OCI-LY1 (cell line): ENCODE measurements around the gene PRXL2A.
"Not testable (repeated sequence)": the region's sequence is repeated elsewhere in the genome, so short reads cannot be mapped to it uniquely, and the experiment has no call there.

Source experiments
- H2AFZ ChIP-seq: fragments of 200-600 bp; sonication (generic), shearing (Covaris generic); 2 replicates; pipeline ENCODE4 v1.6.0; 2014; ENCODE audit warnings: antibody characterized with exemption, mild to moderate bottlenecking, low read length
- H3F3A ChIP-seq: fragments of 200-600 bp; sonication (generic), shearing (Covaris generic); 2 replicates; pipeline ENCODE4 v1.6.0; 2014; ENCODE audit warnings: mild to moderate bottlenecking, antibody characterized with exemption, low read length, moderate library complexity; ENCODE audit not compliant: insufficient read depth
- H3K27ac ChIP-seq: fragments of 200-600 bp; sonication (generic); 2 replicates; pipeline ENCODE4 v1.5.1; 2014; ENCODE audit warnings: low read length, mixed run types, mild to moderate bottlenecking, low read depth; ENCODE audit not compliant: poor library complexity, severe bottlenecking
- H3K27me3 ChIP-seq: fragments of 200-600 bp; sonication (generic); 2 replicates; pipeline ENCODE4 v1.6.0; 2014; ENCODE audit warnings: antibody characterized with exemption, mild to moderate bottlenecking, low read length, moderate library complexity; ENCODE audit not compliant: insufficient read depth
- H3K36me3 ChIP-seq: fragments of 200-600 bp; sonication (generic); 2 replicates; pipeline ENCODE4 v1.6.1; 2014; ENCODE audit warnings: mild to moderate bottlenecking, antibody characterized with exemption, low read length, moderate library complexity, mixed read lengths; ENCODE audit not compliant: insufficient read depth
- H3K4me1 ChIP-seq: fragments of 200-600 bp; sonication (generic); 2 replicates; pipeline ENCODE4 v1.5.1; 2014; ENCODE audit warnings: mild to moderate bottlenecking, low read length, moderate library complexity; ENCODE audit not compliant: insufficient read depth, severe bottlenecking
- H3K4me2 ChIP-seq: fragments of 200-600 bp; sonication (generic), shearing (Covaris generic); 2 replicates; pipeline ENCODE4 v1.6.1; 2014; ENCODE audit warnings: low read length
- H3K4me3 ChIP-seq: fragments of 200-600 bp; sonication (generic); 2 replicates; pipeline ENCODE4 v1.5.1; 2014; ENCODE audit warnings: low read length, low read depth, mild to moderate bottlenecking, mixed read lengths; ENCODE audit not compliant: poor library complexity, severe bottlenecking
- H3K79me2 ChIP-seq: fragments of 200-600 bp; shearing (Covaris generic); 2 replicates; pipeline ENCODE4 v1.6.1; 2016; ENCODE audit warnings: mixed run types, low read length, mixed read lengths; ENCODE audit not compliant: insufficient read depth
- H3K9ac ChIP-seq: fragments of 200-600 bp; sonication (generic), shearing (Covaris generic); 2 replicates; pipeline ENCODE4 v1.6.1; 2014; ENCODE audit warnings: mild to moderate bottlenecking, low read length, mixed read lengths
- H3K9me2 ChIP-seq: fragments of 200-600 bp; sonication (generic), shearing (Covaris generic); 2 replicates; pipeline ENCODE4 v1.6.1; 2014; ENCODE audit warnings: low read depth, mild to moderate bottlenecking, low read length, mixed read lengths
- H3K9me3 ChIP-seq: fragments of 200-600 bp; shearing (Covaris generic); 2 replicates; pipeline ENCODE4 v1.6.1; 2014; ENCODE audit warnings: low read length, mixed read lengths
- H4K20me1 ChIP-seq: fragments of 200-600 bp; sonication (generic), shearing (Covaris generic); 2 replicates; pipeline ENCODE4 v1.6.0; 2016; ENCODE audit warnings: mild to moderate bottlenecking, low read length; ENCODE audit not compliant: insufficient read depth
- CTCF ChIP-seq: fragments of 200-600 bp; sonication (generic), shearing (Covaris generic); IDR thresholded peaks from 2 replicates; pipeline ENCODE4 v1.5.1; 2017; ENCODE audit warnings: mild to moderate bottlenecking, antibody characterized with exemption, low read length, moderate library complexity, mixed read lengths
- EZH2 ChIP-seq: fragments of 200-600 bp; sonication (generic), shearing (Covaris generic); IDR thresholded peaks from 2 replicates; pipeline ENCODE4 v1.8.0; 2017; ENCODE audit warnings: borderline replicate concordance, mixed run types, mild to moderate bottlenecking, antibody characterized with exemption, low read length, moderate library complexity, mixed read lengths

Gene PRXL2A

GRCh38 chr10:80474597-80474910, 66.2 kb downstream of the PRXL2A start:
- H3K4me2 ChIP-seq, result no peak overlapping the region
- peaks cover 50% of the 10 kb centered on the region for H3K4me1 ChIP-seq
- H3K4me3 ChIP-seq, result no peak overlapping the region
- H2AFZ ChIP-seq, result no peak overlapping the region
- H3F3A ChIP-seq, result peaks cover 7% of the 10 kb centered on the region; the same call in 1 of the 2 replicates
- no peak overlapping the region for H3K9ac ChIP-seq
- peak overlapping the region; percentile 97 for H3K27ac ChIP-seq
- peaks cover 34% of the 10 kb centered on the region for H3K79me2 ChIP-seq
- no peaks in the 10 kb centered on the region for H4K20me1 ChIP-seq
- H3K9me3 ChIP-seq, result 0 out of 2 replicates have a peak, but pooled peaks cover 8% of the 10 kb centered on the region
- no peaks in the 10 kb centered on the region for H3K9me2 ChIP-seq
- H3K27me3 ChIP-seq, result no peaks in the 10 kb centered on the region
- no peak for TF ChIP-seq CTCF
- TF ChIP-seq EZH2, result no peak
- H3K36me3 ChIP-seq, result peaks cover 39% of the 10 kb centered on the region

- peaks cover 34% of the 10 kb centered on the region for H3K79me2 ChIP-seq
- H2AFZ ChIP-seq, result no peak overlapping the region
- 0 out of 2 replicates have a peak, but pooled peaks cover 8% of the 10 kb centered on the region for H3K9me3 ChIP-seq
- no peaks in the 10 kb centered on the region for H4K20me1 ChIP-seq
- peaks cover 36% of the 10 kb centered on the region for H3K36me3 ChIP-seq
- H3K27ac ChIP-seq, result no peak overlapping the region
- TF ChIP-seq EZH2 (no peak), CTCF (no peak)
- H3K9ac ChIP-seq, result no peak overlapping the region
- H3K4me3 ChIP-seq, result no peak overlapping the region
- peaks cover 7% of the 10 kb centered on the region; the same call in 1 of the 2 replicates for H3F3A ChIP-seq
- H3K27me3 ChIP-seq, result no peaks in the 10 kb centered on the region
- H3K4me1 ChIP-seq, result peaks cover 48% of the 10 kb centered on the region
- no peak overlapping the region for H3K4me2 ChIP-seq
- no peaks in the 10 kb centered on the region for H3K9me2 ChIP-seq
These were observed 66.6 kb downstream of the PRXL2A start for GRCh38 chr10:80474941-80475340.

GRCh38 chr10:80475641-80476040, 67.3 kb downstream of the PRXL2A start:
- H3K4me1 ChIP-seq, result peaks cover 42% of the 10 kb centered on the region
- H3K4me3 ChIP-seq, H3F3A ChIP-seq, H3K9ac ChIP-seq, H3K27ac ChIP-seq, H4K20me1 ChIP-seq, H3K9me2 ChIP-seq, H3K27me3 ChIP-seq, H2AFZ ChIP-seq, H3K9me3 ChIP-seq, H3K4me2 ChIP-seq: not testable (repeated sequence)
- H3K79me2 ChIP-seq, result peaks cover 34% of the 10 kb centered on the region
- H3K36me3 ChIP-seq, result peaks cover 30% of the 10 kb centered on the region

- H3K4me3 ChIP-seq, result no peak overlapping the region
- H3K9ac ChIP-seq, result no peak overlapping the region
- H3K9me3 ChIP-seq, result 0 out of 2 replicates have a peak, but pooled peaks cover 8% of the 10 kb centered on the region
- H3K27me3 ChIP-seq, result no peaks in the 10 kb centered on the region
- H3K9me2 ChIP-seq, result no peaks in the 10 kb centered on the region
- no peak overlapping the region for H3K27ac ChIP-seq
- no peaks in the 10 kb centered on the region; the same call in 1 of the 2 replicates for H3F3A ChIP-seq
- peaks cover 32% of the 10 kb centered on the region for H3K4me1 ChIP-seq
- H3K4me2 ChIP-seq, result no peak overlapping the region
- H3K79me2 ChIP-seq, result peaks cover 41% of the 10 kb centered on the region
- no peaks in the 10 kb centered on the region for H4K20me1 ChIP-seq
- no peak for TF ChIP-seq EZH2
- TF ChIP-seq CTCF, result no peak
- no peak overlapping the region for H2AFZ ChIP-seq
- H3K36me3 ChIP-seq, result peaks cover 30% of the 10 kb centered on the region
These were observed 68.3 kb downstream of the PRXL2A start for GRCh38 chr10:80476685-80477084.
